HG03378 (cell line): ENCODE measurements around the gene PRR9.

Source experiments
- ATAC-seq: cut with Tn5 transposase; IDR thresholded peaks from one replicate; pipeline ENCODE4 v1.9.1; 2021; ENCODE audit warnings: mild to moderate bottlenecking, moderate library complexity; ENCODE audit not compliant: unreplicated experiment

Gene PRR9

DNA sequence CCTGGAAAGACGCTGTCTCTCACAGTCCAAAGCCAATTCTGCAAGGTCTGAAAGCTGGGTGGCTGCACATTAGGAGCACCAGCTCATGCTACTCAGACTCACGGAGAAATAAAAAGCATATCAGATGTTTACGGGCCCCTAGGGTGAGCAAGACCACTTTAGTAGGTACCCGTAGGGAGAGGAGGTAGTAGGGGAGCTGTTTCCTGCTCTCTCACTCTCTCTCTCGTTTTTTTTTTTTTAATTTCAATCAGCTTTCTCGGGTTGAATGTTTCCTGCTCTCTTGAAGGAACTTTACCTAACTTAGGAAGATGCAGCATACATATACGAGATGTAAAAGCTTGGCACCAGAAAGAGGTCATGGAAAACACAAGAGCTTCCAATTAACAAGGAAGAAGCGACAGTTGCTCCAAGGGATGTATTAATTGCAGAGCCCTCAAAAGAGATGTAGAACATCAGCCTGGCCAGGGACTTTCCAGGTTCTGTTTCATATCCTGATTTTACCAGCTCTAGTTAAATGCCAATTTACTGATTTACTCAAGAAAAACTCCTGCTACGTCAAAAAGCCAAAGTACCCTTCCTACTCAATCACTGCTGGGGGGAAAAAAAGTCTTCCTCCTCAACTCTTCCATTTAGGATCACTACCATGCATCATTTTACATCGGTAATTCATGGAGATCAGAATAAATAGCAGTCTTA lies 45.2 kb downstream of the PRR9 start:
- no peak for ATAC-seq

DNA sequence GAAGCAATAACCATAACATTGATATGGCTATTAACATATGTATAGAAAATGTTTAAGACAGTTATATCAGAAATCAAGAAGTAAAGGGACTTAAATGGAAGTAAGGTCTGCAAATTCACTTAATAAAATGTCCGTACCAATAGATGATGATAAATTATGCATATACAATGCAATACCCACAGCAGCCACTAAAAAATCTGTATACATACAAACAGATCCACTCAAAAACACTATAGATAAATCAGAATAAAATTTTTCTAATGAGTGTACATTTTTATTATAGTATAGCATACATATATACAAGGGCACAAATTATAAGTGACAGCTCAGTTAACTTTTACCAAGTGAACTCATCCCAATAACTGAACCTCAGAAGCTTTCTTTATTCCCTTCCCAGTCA lies 48.1 kb downstream of the PRR9 start:
- no peak for ATAC-seq
